Lower leg skin (tissue), 3 donors: ENCODE measurements around the gene SLC2A4.

Experiments
- CTCF ChIP-seq, 3 donors: fragments of 450-650 bp; IDR thresholded peaks; one replicate each; pipeline ENCODE4 v1.5.1; 2016; ENCODE audit warnings: antibody characterized with exemption in 3 of 3, mild to moderate bottlenecking in 3 of 3, moderate library complexity in 2 of 3
- POLR2A ChIP-seq, 2 donors: fragments of 450-650 bp; IDR thresholded peaks; one replicate each; pipeline ENCODE4 v1.6.1; 2016 to 2017; ENCODE audit warnings: antibody characterized with exemption in 2 of 2, mild to moderate bottlenecking in 1 of 2, moderate library complexity in 1 of 2

GRCh38 chr17:7263801-7264078 lies 17.8 kb upstream of the SLC2A4 start:
- TF ChIP-seq CTCF (IDR thresholded peaks at IDR 0.05) (no peak), POLR2A (IDR thresholded peaks at IDR 0.05) (no peak)
